Muscle of leg (tissue), 11 donors: ENCODE measurements around the gene MACC1. TPM values are rescaled to one million over a fixed set of nuclear protein-coding genes. Genes with fewer than 3 reads are reported as not detected.
A peak's percentile ranks its signal among the peaks of the same experiment; 100 is the strongest.
"Not testable (repeated sequence)": the region's sequence is repeated elsewhere in the genome, so short reads cannot be mapped to it uniquely, and the experiment has no call there.

Experiments
- DNase-seq: peaks from one replicate; pipeline ENCODE4 v3.0.0; 2013
- H3K27ac ChIP-seq: one replicate; pipeline ENCODE4 v1.5.1; 2013; ENCODE audit warnings: mild to moderate bottlenecking, low read length, control low read depth
- H3K27me3 ChIP-seq: one replicate; pipeline ENCODE4 v1.6.1; 2013; ENCODE audit warnings: low read length; ENCODE audit not compliant: control insufficient read depth, insufficient read depth
- H3K36me3 ChIP-seq: one replicate; pipeline ENCODE4 v1.6.1; 2013; ENCODE audit warnings: low read length; ENCODE audit not compliant: control insufficient read depth, insufficient read depth
- H3K4me1 ChIP-seq: one replicate; pipeline ENCODE4 v1.6.1; 2013; ENCODE audit warnings: low read length; ENCODE audit not compliant: control insufficient read depth, insufficient read depth
- H3K4me3 ChIP-seq: one replicate; pipeline ENCODE4 v1.5.1; 2013; ENCODE audit warnings: low read length, control low read depth
- H3K9me3 ChIP-seq: replicated peaks from 2 replicates; pipeline ENCODE4 v1.6.1; 2013; ENCODE audit warnings: low read depth, low read length; ENCODE audit not compliant: control insufficient read depth
- WGBS: methylation state at CpG from one replicate; pipeline ENCODE4 v1.1.5; 2013; ENCODE audit warnings: missing lambda C conversion rate; ENCODE audit not compliant: insufficient coverage; 5-methylcytosine and 5-hydroxymethylcytosine counted together
- polyA plus RNA-seq, 8 donors: library from polyadenylated mRNA; unstranded; fragments of 120-200 nt; gene quantifications; one replicate each; pipeline versions ENCODE4 v1.2.1 to v1.2.3, GENCODE V29; 2013; ENCODE audit warnings: inconsistent platforms in 1 of 8, low replicate concordance in 1 of 8; ENCODE audit not compliant: insufficient read length in 8 of 8, insufficient read depth in 1 of 8
- total RNA-seq: library from RNA; stranded (reverse); fragments of 120-200 nt; gene quantifications from one replicate; pipeline ENCODE4 v1.2.4, GENCODE V29; 2013

Gene MACC1
- total and polyA plus RNA-seq, 9 donors = 0.04 to 2.7 (median 0.09) TPM

GRCh38 chr7:20120611-20121168 is 96.5 kb downstream of the MACC1 start:
- H3K4me1 ChIP-seq, H3K9me3 ChIP-seq, H3K27ac ChIP-seq, DNase-seq, H3K27me3 ChIP-seq, H3K36me3 ChIP-seq, H3K4me3 ChIP-seq: not testable (repeated sequence)
- 76% methylated on average over 7 of the region's 7 CpGs for WGBS

- no peak overlapping the region for H3K4me3 ChIP-seq
- DNase-seq = no peak
- 49% methylated on average over 3 of the region's 3 CpGs for WGBS
- H3K9me3 ChIP-seq = no peaks in the 10 kb centered on the region
- peaks cover 3% of the 10 kb centered on the region for H3K4me1 ChIP-seq
- H3K27ac ChIP-seq = no peak overlapping the region
- H3K27me3 ChIP-seq = no peaks in the 10 kb centered on the region
- H3K36me3 ChIP-seq = no peaks in the 10 kb centered on the region
Measured at GRCh38 chr7:20116869-20117268, 100.3 kb downstream of the MACC1 start.

- Histone ChIP-seq H3K27me3 (no peaks in the 10 kb centered on the region), H3K9me3 (no peaks in the 10 kb centered on the region), H3K36me3 (no peaks in the 10 kb centered on the region), H3K4me1 (peaks cover 3% of the 10 kb centered on the region), H3K4me3 (no peak overlapping the region), H3K27ac (no peak overlapping the region)
- DNase-seq = peak; percentile 66
- WGBS = no CpG with 5 or more reads among the region's 2 CpGs
Measured at GRCh38 chr7:20114468-20114867, 102.7 kb downstream of the MACC1 start.

- WGBS = no CpG with 5 or more reads among the region's 4 CpGs
- DNase-seq = peak; percentile 31
- H3K27me3 ChIP-seq = no peaks in the 10 kb centered on the region
- H3K4me3 ChIP-seq = no peak overlapping the region
- H3K36me3 ChIP-seq = no peaks in the 10 kb centered on the region
- peaks cover 3% of the 10 kb centered on the region for H3K4me1 ChIP-seq
- H3K27ac ChIP-seq = no peak overlapping the region
- no peaks in the 10 kb centered on the region for H3K9me3 ChIP-seq
Measured at GRCh38 chr7:20113427-20114027, 103.7 kb downstream of the MACC1 start.

- Histone ChIP-seq H3K4me3 (no peak overlapping the region), H3K4me1 (peaks cover 3% of the 10 kb centered on the region), H3K9me3 (no peaks in the 10 kb centered on the region), H3K36me3 (no peaks in the 10 kb centered on the region), H3K27me3 (no peaks in the 10 kb centered on the region), H3K27ac (no peak overlapping the region)
- DNase-seq = peak; percentile 29
Measured at GRCh38 chr7:20112696-20113095, 104.5 kb downstream of the MACC1 start.

- no peak overlapping the region for H3K27ac ChIP-seq
- H3K9me3 ChIP-seq = no peaks in the 10 kb centered on the region
- no peaks in the 10 kb centered on the region for H3K36me3 ChIP-seq
- H3K4me3 ChIP-seq = no peak overlapping the region
- peaks cover 2% of the 10 kb centered on the region for H3K4me1 ChIP-seq
- no peak for DNase-seq
- H3K27me3 ChIP-seq = no peaks in the 10 kb centered on the region
- no CpG with 5 or more reads among the region's 2 CpGs for WGBS
Measured at GRCh38 chr7:20111821-20112542, 105.2 kb downstream of the MACC1 start.

- Histone ChIP-seq H3K27ac (no peak overlapping the region), H3K9me3 (no peaks in the 10 kb centered on the region), H3K36me3 (no peaks in the 10 kb centered on the region), H3K27me3 (no peaks in the 10 kb centered on the region), H3K4me1 (no peaks in the 10 kb centered on the region), H3K4me3 (no peak overlapping the region)
- WGBS = 60% methylated on average over 1 of the region's 3 CpGs
- peak; percentile 59 for DNase-seq
Measured at GRCh38 chr7:20107582-20107981, 109.6 kb downstream of the MACC1 start.

GRCh38 chr7:20104696-20105095 is 112.5 kb downstream of the MACC1 start:
- H3K9me3 ChIP-seq = no peaks in the 10 kb centered on the region
- no CpG with 5 or more reads among the region's 1 CpG for WGBS
- no peaks in the 10 kb centered on the region for H3K4me1 ChIP-seq
- no peak overlapping the region for H3K4me3 ChIP-seq
- DNase-seq = no peak
- H3K36me3 ChIP-seq = no peaks in the 10 kb centered on the region
- no peaks in the 10 kb centered on the region for H3K27me3 ChIP-seq
- H3K27ac ChIP-seq = no peak overlapping the region

- no peaks in the 10 kb centered on the region for H3K4me1 ChIP-seq
- H3K9me3 ChIP-seq = no peaks in the 10 kb centered on the region
- no peaks in the 10 kb centered on the region for H3K27me3 ChIP-seq
- H3K4me3 ChIP-seq = no peak overlapping the region
- WGBS = no CpG with 5 or more reads among the region's 1 CpG
- no peaks in the 10 kb centered on the region for H3K36me3 ChIP-seq
- DNase-seq = no peak
- H3K27ac ChIP-seq = no peak overlapping the region
Measured at GRCh38 chr7:20102982-20103381, 114.2 kb downstream of the MACC1 start.

GRCh38 chr7:20095862-20096261 is 121.3 kb downstream of the MACC1 start:
- no peak overlapping the region for H3K4me3 ChIP-seq
- H3K9me3 ChIP-seq = peaks cover 4% of the 10 kb centered on the region
- no peak overlapping the region for H3K27ac ChIP-seq
- DNase-seq = no peak
- WGBS = no CpG with 5 or more reads among the region's 1 CpG
- H3K36me3 ChIP-seq = no peaks in the 10 kb centered on the region
- no peaks in the 10 kb centered on the region for H3K4me1 ChIP-seq
- no peaks in the 10 kb centered on the region for H3K27me3 ChIP-seq
